HG03460 (cell line): ENCODE results near the gene ACTR10.

ENCODE experiments used
- ATAC-seq: cut with Tn5 transposase; IDR thresholded peaks from one replicate; pipeline ENCODE4 v1.9.1; 2021; ENCODE audit not compliant: unreplicated experiment

The ACTR10 gene

GRCh38 chr14:58199726-58200479 lies at the start of gene ACTR10:
Gene ACTR10, plus strand, starts transcription at chr14:58200149. Its CDS starts 69 bp downstream, at chr14:58200218.
- ATAC-seq, result peak; percentile 92

- no peak for ATAC-seq
Observed at GRCh38 chr14:58150243-58150805, 49.6 kb upstream of the ACTR10 start.

GRCh38 chr14:58151133-58152013 lies 48.6 kb upstream of the ACTR10 start:
- ATAC-seq, result no peak

- ATAC-seq, result peak; percentile 93
Observed at GRCh38 chr14:58152014-58152857, 47.7 kb upstream of the ACTR10 start, which contains the start of gene ARMH4. Gene ARMH4, minus strand, starts transcription at chr14:58152213. Its CDS starts 12,855 bp downstream, at chr14:58139358.

- no peak for ATAC-seq
Observed at GRCh38 chr14:58160561-58160960, 39.4 kb upstream of the ACTR10 start.

- no peak for ATAC-seq
Observed at GRCh38 chr14:58166005-58166983, 33.7 kb upstream of the ACTR10 start.

- ATAC-seq, result no peak
Observed at GRCh38 chr14:58167057-58167456, 32.9 kb upstream of the ACTR10 start.

GRCh38 chr14:58167891-58168290 lies 32.1 kb upstream of the ACTR10 start:
- ATAC-seq, result no peak

GRCh38 chr14:58171090-58171489 lies 28.9 kb upstream of the ACTR10 start:
- ATAC-seq, result peak; percentile 93

GRCh38 chr14:58177125-58177524 lies 22.8 kb upstream of the ACTR10 start:
- no peak for ATAC-seq

- ATAC-seq, result no peak
Observed at GRCh38 chr14:58189176-58189575, 10.8 kb upstream of the ACTR10 start.

GRCh38 chr14:58191763-58192601 lies 8.0 kb upstream of the ACTR10 start:
- no peak for ATAC-seq

- no peak for ATAC-seq
Observed at GRCh38 chr14:58193542-58193941, 6.4 kb upstream of the ACTR10 start.

GRCh38 chr14:58196198-58196597 lies 3.8 kb upstream of the ACTR10 start:
- ATAC-seq, result no peak

- ATAC-seq, result no peak
Observed at GRCh38 chr14:58198086-58198485, 1.9 kb upstream of the ACTR10 start.

- ATAC-seq, result peak; percentile 20
Observed at GRCh38 chr14:58200480-58200841, 512 bp downstream of the ACTR10 start.

GRCh38 chr14:58200846-58201245 lies 897 bp downstream of the ACTR10 start:
- ATAC-seq, result no peak

GRCh38 chr14:58213176-58213575 lies 13.2 kb downstream of the ACTR10 start:
- ATAC-seq, result no peak
